GM12874 (cell line): ENCODE data around the gene TTK.

Source experiments
- CTCF ChIP-seq: IDR thresholded peaks from 2 replicates; pipeline ENCODE4 v1.5.1; 2011; ENCODE audit warnings: low read depth, mild to moderate bottlenecking, control low read depth, low read length, moderate library complexity; ENCODE audit not compliant: insufficient read depth

Gene TTK

GRCh38 chr6:80003826-80004172 is 650 bp upstream of the TTK start:
- TF ChIP-seq CTCF: no peak

- no peak for TF ChIP-seq CTCF
These were observed 957 bp downstream of the TTK start for GRCh38 chr6:80005406-80005805.

- no peak for TF ChIP-seq CTCF
These were observed 2.1 kb downstream of the TTK start for GRCh38 chr6:80006541-80006940.

- TF ChIP-seq CTCF: no peak
These were observed 5.1 kb downstream of the TTK start for GRCh38 chr6:80009531-80009930.

GRCh38 chr6:80010288-80010687 is 5.8 kb downstream of the TTK start:
- no peak for TF ChIP-seq CTCF

- no peak for TF ChIP-seq CTCF
These were observed 11.5 kb downstream of the TTK start for GRCh38 chr6:80015839-80016435.

- no peak for TF ChIP-seq CTCF
These were observed 16.1 kb downstream of the TTK start for GRCh38 chr6:80020381-80021120.

GRCh38 chr6:80021131-80021530 is 16.7 kb downstream of the TTK start:
- TF ChIP-seq CTCF: no peak
